Body of pancreas (tissue), 4 donors: ENCODE results near the gene CFAP206.

Experiments used
- POLR2A ChIP-seq, 3 donors: fragments of 450-650 bp; IDR thresholded peaks; one replicate each; pipeline ENCODE4 v1.6.1; 2016; ENCODE audit warnings: antibody characterized with exemption in 3 of 3, mild to moderate bottlenecking in 2 of 3
- TF ChIP-seq, protein P1 (sequence below), 7 experiments: fragments of 450-650 bp in 4 of 7; fragments of 200-600 bp in 3 of 7; sonication (generic) in 3 of 7; IDR thresholded peaks; one replicate each; pipeline ENCODE4 v1.5.1; 2016 to 2019; ENCODE audit warnings: antibody characterized with exemption in 7 of 7

DNA sequence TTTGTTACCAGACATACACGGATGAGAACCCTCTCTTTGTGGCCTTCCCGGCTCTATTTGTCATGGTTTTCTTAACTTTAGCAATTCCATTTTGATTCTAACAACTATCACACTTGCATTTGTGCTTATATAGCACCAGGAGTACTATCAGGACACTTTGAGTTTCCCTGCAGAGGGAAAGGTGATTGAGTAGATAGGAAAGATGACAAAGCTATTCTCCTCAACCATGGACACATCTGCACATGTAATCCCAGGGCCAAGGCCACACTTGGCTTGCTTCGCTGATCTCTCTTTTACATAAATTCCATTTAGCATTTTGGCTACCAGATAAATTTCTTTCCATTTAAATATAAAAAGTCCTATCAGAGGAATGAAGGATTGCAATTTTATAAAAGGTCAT is 23.3 kb upstream of the CFAP206 start:
- TF ChIP-seq, protein P1, sequence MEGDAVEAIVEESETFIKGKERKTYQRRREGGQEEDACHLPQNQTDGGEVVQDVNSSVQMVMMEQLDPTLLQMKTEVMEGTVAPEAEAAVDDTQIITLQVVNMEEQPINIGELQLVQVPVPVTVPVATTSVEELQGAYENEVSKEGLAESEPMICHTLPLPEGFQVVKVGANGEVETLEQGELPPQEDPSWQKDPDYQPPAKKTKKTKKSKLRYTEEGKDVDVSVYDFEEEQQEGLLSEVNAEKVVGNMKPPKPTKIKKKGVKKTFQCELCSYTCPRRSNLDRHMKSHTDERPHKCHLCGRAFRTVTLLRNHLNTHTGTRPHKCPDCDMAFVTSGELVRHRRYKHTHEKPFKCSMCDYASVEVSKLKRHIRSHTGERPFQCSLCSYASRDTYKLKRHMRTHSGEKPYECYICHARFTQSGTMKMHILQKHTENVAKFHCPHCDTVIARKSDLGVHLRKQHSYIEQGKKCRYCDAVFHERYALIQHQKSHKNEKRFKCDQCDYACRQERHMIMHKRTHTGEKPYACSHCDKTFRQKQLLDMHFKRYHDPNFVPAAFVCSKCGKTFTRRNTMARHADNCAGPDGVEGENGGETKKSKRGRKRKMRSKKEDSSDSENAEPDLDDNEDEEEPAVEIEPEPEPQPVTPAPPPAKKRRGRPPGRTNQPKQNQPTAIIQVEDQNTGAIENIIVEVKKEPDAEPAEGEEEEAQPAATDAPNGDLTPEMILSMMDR (IDR thresholded peaks at IDR 0.05), result no peak
- no peak for TF ChIP-seq POLR2A (IDR thresholded peaks at IDR 0.05)
